ENCODE measurements around the gene ZNF467. TPM values are rescaled to one million over a fixed set of nuclear protein-coding genes. Genes with fewer than 3 reads are reported as not detected.

The ZNF467 gene
- total RNA-seq, 3 donors from 2014 or later: 2.4 to 19.5 (median 5.1) TPM

- intact Hi-C loops (cut with DNase I, micrococcal nuclease): no loop called here
- no peak for ATAC-seq
- peaks cover 3% of the 10 kb centered on the region for H3K4me1 ChIP-seq (ENCODE audit: low read depth)
- no peak for DNase-seq
- no peak for TF ChIP-seq CTCF (IDR thresholded peaks at IDR 0.05)
- H3K4me3 ChIP-seq: no peak overlapping the region
- H3K36me3 ChIP-seq (ENCODE audit: low read depth): no peaks in the 10 kb centered on the region
- H3K9me3 ChIP-seq: no peaks in the 10 kb centered on the region
These were observed 12.6 kb upstream of the ZNF467 start for GRCh38 chr7:149785983-149786382.

GRCh38 chr7:149785402-149785801 lies 12.0 kb upstream of the ZNF467 start:
- Histone ChIP-seq H3K9me3 (no peaks in the 10 kb centered on the region), H3K4me3 (no peak overlapping the region), H3K4me1 (ENCODE audit: low read depth) (peaks cover 3% of the 10 kb centered on the region), H3K36me3 (ENCODE audit: low read depth) (no peaks in the 10 kb centered on the region)
- TF ChIP-seq CTCF (IDR thresholded peaks at IDR 0.05): no peak
- intact Hi-C loops (cut with DNase I, micrococcal nuclease): no loop called here
- no peak for ATAC-seq
- no peak for DNase-seq

DNA sequence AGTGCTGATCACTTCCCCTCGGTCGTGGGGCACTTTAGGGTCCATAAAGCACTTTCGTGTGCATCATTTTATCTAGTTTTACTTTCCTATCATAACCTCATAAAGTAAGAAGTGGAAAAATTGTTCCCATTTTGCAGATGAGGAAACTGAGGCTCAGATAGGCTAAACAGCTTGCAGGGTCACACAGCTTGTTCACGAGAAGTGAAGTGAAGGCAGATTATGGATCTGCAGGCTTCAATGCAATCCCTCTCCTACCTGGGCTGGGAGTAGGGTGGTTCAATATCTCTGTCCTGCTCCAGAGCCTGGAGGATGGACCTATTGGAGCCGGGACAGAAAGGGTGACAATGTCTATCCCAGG lies 10.8 kb upstream of the ZNF467 start:
- H3K9me3 ChIP-seq: no peaks in the 10 kb centered on the region
- no peak overlapping the region for H3K4me3 ChIP-seq
- DNase-seq: no peak
- ATAC-seq: no peak
- H3K4me1 ChIP-seq (ENCODE audit: low read depth): no peaks in the 10 kb centered on the region
- no peaks in the 10 kb centered on the region for H3K36me3 ChIP-seq (ENCODE audit: low read depth)
- no peak for TF ChIP-seq CTCF (IDR thresholded peaks at IDR 0.05)
- intact Hi-C loops (cut with DNase I, micrococcal nuclease): no loop called here

- no peak for ATAC-seq
- intact Hi-C loops (cut with DNase I, micrococcal nuclease): no loop called here
- no peaks in the 10 kb centered on the region for H3K4me1 ChIP-seq (ENCODE audit: low read depth)
- TF ChIP-seq CTCF (IDR thresholded peaks at IDR 0.05): no peak
- no peak overlapping the region for H3K4me3 ChIP-seq
- DNase-seq: peak in 1 of 3 donors; percentile 22
- H3K9me3 ChIP-seq: no peaks in the 10 kb centered on the region
- H3K36me3 ChIP-seq (ENCODE audit: low read depth): no peaks in the 10 kb centered on the region
These were observed 10.2 kb upstream of the ZNF467 start for GRCh38 chr7:149783386-149784250.

- no peaks in the 10 kb centered on the region for H3K9me3 ChIP-seq
- no peaks in the 10 kb centered on the region for H3K4me1 ChIP-seq (ENCODE audit: low read depth)
- no peaks in the 10 kb centered on the region for H3K36me3 ChIP-seq (ENCODE audit: low read depth)
- intact Hi-C loops (cut with DNase I, micrococcal nuclease): no loop called here
- TF ChIP-seq CTCF (IDR thresholded peaks at IDR 0.05): no peak
- H3K4me3 ChIP-seq: no peak overlapping the region
- DNase-seq (peak in 1 of 3 donors; percentile 44), ATAC-seq (no peak)
These were observed 9.4 kb upstream of the ZNF467 start for GRCh38 chr7:149782682-149783345.

Measured in mucosa of descending colon (tissue), 3 donors.